ENCODE measurements around the gene IKZF1.

IKZF1 gene

DNA sequence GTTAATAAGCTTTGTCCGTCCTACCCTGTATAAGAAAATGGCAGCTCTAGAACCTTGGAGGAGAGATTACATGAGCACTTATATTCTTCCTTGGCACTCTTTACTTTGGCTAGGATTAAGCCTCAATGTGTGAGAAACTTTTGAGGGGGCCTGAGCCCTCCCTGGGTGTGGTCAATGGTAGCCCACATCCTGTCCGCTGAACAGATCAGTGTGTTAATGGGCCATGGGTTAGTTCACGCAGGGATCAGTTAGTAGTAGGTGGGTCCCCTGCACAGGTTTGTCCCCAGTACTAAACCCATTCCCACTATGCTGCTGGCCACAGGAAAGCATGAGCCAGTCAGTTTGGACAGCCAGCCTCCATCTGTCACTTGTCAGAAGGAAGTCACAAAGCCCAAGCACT lies 20.2 kb upstream of the IKZF1 start:
- no peak for DNase-seq

DNA sequence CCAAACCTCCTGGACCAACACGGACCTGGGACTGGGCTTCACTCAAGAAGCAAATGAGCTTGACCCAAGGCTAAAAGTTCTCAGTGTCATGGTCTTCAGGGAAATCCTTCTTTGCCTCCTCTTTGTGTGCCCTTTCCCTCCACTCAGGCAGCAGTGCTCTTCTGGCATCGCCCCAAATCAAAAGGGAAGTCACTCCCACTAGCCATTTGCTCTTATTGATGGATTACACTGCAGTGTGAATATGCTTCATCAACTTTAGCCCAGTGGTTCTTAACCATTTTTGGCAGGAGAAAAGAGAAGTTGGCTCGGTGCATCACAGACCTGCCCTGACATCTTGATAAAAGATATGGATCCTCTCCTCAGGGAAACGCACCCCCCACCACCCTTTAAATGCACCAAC lies 19.2 kb upstream of the IKZF1 start:
- DNase-seq: no peak

- no peak for DNase-seq
Measured at GRCh38 chr7:50287129-50287528, 17.4 kb upstream of the IKZF1 start.

DNA sequence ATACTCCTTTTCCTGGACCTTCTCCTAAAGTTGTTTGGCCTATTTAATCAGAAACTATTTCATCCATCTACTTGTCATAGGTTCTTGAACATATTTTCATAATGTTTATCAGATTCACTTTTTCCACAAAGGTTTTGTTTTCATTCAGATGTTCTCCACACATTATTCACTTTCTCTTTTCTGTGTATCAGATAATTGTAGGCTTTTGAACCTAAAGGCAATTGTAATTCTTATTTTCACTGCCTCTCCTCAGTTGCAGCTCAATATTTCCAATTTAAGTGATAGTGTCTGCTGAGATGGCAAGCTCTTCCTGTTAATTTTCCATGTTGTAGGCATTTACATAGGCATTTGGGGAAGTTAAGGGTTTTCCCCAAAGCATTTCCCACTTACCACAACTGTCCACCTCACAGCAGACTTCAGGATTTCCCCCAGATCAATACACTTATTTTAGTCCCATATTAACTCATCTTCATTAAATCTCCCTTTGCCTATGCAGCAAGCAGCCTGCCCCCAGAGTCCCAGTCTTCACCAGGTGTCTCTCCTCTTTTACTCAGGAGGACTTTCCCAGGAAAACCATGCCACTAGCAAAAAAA lies 12.3 kb upstream of the IKZF1 start:
- no peak for DNase-seq

DNA sequence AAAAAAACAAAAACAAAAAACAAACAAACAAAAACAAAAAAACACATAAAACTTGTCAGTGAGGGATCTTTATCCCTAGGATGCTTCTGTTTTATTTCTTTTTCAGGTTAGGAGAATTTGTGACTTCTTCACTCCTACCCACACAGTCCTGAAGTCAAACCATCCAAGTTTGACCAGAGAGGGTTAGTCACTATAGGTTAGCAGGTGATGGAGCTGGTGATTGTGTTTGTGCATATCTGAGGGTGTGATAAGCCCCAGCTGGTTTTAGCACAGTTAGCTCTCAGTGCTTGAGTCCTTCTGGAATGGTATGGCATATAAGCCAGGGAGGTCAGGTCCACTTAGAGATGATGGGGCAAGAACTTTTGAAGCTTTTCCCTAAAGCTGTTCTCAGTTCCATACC lies 11.8 kb upstream of the IKZF1 start:
- no peak for DNase-seq

- DNase-seq: no peak
Measured at GRCh38 chr7:50293509-50294179, 10.9 kb upstream of the IKZF1 start.

GRCh38 chr7:50295133-50295532 lies 9.4 kb upstream of the IKZF1 start:
- DNase-seq: no peak

- no peak for DNase-seq
Measured at GRCh38 chr7:50296799-50297198, 7.7 kb upstream of the IKZF1 start.

DNA sequence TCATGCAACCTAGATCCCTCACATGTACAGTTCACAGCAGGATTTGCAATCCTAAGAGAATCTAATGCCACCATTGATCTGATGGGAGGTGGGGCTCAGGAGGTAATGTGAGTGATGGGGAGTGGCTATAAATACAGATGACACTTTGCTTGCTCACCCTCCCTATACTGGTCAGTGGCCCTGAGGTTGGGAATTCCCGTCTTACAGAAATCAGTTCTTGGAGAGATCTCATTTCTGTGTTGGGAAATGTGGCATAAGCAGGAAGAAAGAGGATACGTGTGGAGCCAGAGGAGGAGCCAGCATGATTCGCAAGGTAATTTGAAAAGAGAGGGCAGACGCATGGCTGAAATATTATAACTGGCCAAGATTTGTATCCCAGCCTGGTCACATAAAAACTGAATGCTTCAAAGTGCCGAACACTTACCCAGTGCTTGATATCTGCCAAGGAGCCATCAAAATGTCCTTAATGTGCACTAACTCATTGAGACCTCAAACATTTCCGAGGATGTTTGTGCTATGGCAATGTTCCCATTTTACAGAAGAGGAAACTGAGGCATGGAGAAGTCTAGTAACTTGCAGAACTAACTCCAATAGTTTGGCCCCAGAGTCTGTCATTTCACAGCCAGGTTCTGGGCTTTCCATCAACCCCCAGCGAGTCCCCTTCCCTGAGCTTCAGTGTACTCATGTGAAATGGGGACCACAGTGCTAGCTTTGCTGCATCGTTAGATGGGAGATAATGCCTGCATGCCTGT lies 5.5 kb upstream of the IKZF1 start:
- no peak for DNase-seq

DNA sequence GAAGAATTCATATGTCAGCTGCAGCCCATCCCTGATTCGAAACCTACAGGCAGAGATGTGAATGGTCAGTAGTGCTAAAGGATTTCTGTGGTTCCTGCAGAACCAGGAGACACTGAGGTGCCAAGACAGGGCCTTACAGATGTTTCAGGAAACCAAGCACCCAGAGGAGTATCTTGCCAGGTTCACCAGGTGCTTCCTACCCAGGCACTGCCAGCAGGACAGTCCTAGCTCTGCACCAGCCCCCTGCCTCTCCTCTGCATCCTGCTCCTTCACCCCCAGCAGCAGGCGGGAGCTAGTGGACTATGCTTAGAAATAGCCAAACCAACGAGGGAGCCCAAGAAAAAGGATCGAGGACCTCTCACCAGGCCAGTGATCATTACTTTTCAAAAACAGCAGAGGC lies 4.2 kb upstream of the IKZF1 start:
- DNase-seq: no peak

DNA sequence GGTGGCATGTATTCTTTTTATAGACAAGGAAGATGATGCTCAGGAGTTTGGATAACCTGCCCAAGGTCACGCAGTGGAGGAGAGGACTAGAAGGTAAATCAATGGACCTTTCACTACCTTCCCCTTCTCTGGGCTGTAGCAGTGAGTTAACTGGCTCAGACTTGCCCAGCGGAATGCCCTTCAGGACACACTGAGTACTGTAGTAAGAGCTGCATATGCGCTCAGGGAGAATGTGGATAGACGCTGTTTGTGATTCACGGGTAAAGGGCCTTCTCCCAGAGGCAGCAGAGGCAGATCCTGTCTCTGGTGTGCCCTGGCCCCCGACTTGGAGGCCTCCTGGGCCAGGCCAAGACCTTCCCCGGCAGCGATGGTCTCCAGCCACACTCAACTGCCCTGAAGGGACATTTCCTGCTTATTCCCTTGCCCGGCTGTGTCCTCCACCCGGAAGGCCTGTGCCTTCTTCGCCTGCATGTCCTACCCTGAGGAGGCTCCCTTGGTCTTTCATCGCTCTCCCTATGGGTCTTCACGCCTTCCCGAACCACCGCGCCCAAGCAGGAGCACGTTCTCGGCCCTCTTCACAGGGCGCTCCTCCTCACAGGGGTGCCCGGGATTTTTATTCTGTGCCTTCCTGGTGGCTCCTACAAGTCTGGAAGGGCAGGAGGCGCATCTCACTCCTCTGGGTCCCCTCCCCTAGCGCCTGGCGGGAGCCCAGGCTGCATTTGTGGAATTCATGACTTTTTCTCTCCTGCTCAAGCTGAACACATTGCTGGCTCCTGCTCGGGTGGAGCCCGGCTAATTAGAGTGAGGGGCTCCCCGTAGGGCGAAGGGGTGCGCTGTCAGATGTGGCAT lies 1.8 kb upstream of the IKZF1 start:
- DNase-seq: no peak

DNA sequence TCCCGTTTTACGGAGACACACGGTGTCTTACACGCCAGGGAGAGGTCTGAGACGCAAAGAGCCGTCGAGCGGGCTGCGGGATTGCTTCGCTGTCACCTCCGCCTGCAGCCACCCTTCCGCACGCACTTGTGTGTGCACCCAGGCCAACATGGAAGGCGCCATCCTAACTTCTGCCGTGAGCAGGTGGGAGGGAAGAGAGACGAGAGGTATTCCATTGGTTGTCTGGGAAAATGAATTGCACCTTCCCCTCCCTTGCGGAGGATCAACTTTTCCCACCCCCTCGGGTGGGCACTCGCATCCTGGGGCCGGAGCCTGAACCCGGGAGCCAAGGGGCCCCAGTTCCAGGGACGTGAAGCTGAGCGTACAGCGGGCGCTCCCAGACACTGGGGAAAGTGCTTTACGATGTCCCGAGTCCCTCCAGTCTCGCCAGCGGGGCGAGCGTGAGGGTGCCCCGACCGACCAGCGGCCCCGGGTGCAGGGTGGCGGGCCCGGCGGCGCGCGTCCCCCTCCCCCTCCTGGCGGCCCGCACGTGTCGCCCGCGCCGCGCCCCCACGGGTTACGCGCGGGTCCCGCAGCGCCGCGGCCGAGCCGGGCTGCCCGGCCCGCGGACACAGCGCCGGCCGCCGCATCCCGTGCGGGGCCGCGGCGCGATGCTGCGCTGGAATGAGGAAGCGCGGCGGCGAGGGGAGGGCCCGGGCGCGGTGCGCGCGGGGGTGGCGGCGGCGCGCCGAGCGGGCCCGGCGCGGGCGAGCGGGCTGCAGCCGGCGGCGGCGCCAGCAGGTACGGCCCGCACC lies 984 bp upstream of the IKZF1 start:
- no peak for DNase-seq

DNA sequence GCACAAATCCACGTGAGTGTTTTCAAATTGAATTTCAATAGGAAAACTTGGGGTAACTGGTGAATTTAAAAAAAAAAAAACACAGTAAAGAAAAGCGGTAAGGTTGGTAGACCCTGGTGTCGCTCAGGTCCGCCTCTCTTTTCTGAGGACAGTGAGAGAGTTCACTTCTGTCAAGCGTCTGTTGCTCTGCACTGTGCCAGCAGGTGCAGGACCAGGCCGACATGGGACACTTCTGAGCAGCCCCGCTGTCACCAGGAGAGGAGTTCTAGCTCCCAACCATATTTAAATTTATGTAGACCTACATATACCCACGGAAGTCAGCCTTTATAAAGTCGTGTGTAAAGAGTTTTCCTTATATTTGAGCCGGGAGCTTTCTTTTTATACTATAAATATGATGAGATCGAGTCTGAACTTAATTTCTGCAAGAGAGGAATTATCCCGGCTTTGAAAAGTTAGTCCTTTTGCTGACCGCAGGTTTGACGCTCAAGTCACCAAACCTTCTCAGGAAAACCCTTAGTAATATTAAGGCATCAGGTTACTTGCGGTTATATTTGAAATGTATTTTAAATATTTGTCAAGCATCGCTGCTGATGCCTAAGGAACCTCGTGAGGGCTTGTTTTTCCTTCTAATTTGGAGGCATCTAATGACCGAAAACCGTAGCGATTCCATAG lies 531 bp downstream of the IKZF1 start:
- DNase-seq: peak; percentile 72

- no peak for DNase-seq
Measured at GRCh38 chr7:50305583-50306493, 1.3 kb downstream of the IKZF1 start.

- no peak for DNase-seq
Measured at GRCh38 chr7:50306494-50307367, 2.2 kb downstream of the IKZF1 start.

- DNase-seq: peak; percentile 81
Measured at GRCh38 chr7:50307368-50308032, 3.0 kb downstream of the IKZF1 start.

DNA sequence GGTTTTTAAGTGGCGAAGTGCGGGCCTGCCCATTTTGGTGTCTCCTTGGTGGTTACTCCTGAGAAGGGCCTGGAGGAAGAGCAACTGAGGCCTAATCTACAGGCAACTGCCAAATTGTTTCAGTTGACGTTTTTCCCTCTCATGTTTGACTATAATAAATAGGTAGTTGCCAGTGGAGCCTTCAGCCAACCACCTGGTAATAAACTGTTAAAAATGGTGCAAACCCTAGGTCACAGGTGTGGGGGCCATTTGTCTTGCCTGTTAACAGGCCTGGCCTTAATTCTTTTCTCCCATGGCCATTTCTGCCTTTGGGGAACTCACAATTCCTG lies 3.7 kb downstream of the IKZF1 start:
- DNase-seq: no peak

- DNase-seq: no peak
Measured at GRCh38 chr7:50308532-50309385, 4.2 kb downstream of the IKZF1 start.

Measured in CD4-positive, alpha-beta T cell treated with Interleukin-12 subunit alpha and Interleukin-12 subunit beta, for 1 hour (primary cell).